ENCODE measurements around the gene BTBD7.

Gene BTBD7

GRCh38 chr14:93200553-93200952 lies 132.3 kb downstream of the BTBD7 start:
- DNase-seq (ENCODE audit: low read depth, low spot score) = no peak

GRCh38 chr14:93199031-93199430 lies 133.8 kb downstream of the BTBD7 start:
- DNase-seq (ENCODE audit: low read depth, low spot score) = no peak

GRCh38 chr14:93195316-93195999 lies 137.4 kb downstream of the BTBD7 start:
- DNase-seq (ENCODE audit: low read depth, low spot score) = no peak
